Hematopoietic multipotent progenitor cell treated with erythropoietin and hydrocortisone succinate and interleukin-3 and kit ligand, for 4 days (in vitro differentiated cells): ENCODE measurements around the gene HS3ST3A1.

ENCODE experiments used
- DNase-seq: peaks from one replicate; pipeline ENCODE4 v3.0.0-alpha.2; 2015

HS3ST3A1 gene

GRCh38 chr17:13597723-13598347 lies 3.9 kb downstream of the HS3ST3A1 start:
- peak; percentile 69 for DNase-seq

- DNase-seq, result no peak
These were observed 5.3 kb downstream of the HS3ST3A1 start for GRCh38 chr17:13596241-13596923.

DNA sequence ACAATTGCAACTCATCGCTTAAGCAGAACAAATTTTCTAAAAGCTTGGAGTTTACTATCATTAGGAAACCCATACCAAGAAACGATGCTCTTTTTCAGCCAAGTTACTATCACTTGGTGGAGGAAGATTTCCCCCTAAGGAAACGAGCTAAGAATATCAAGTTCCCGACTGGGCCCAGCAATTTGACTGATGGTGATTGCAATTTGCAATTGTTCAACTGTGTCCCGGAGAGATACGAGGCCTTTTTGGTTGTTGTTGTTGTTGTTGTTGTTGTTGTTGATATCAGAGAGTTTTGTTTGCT lies 6.2 kb downstream of the HS3ST3A1 start:
- no peak for DNase-seq

GRCh38 chr17:13594762-13595598 lies 6.7 kb downstream of the HS3ST3A1 start:
- peak; percentile 93 for DNase-seq

- no peak for DNase-seq
These were observed 7.4 kb downstream of the HS3ST3A1 start for GRCh38 chr17:13594310-13594709.

DNA sequence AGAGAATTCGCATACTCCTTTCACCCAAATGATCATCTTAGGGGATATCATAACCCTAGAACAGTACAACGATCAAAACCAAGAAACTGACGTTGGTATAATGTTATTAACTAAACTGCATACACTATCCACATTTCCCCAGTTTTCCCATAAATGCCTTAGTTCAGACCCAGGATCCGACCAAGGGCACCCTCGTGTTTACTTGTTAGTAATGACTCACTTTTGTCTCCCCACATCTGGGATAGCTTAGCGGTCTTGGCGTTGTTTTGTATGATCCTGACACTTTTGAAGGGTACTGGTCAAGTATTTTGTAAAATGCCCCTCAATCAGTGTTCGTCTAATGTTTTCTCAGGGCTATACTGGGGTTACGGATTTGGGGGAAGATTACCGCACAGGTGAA lies 8.0 kb downstream of the HS3ST3A1 start:
- no peak for DNase-seq

DNA sequence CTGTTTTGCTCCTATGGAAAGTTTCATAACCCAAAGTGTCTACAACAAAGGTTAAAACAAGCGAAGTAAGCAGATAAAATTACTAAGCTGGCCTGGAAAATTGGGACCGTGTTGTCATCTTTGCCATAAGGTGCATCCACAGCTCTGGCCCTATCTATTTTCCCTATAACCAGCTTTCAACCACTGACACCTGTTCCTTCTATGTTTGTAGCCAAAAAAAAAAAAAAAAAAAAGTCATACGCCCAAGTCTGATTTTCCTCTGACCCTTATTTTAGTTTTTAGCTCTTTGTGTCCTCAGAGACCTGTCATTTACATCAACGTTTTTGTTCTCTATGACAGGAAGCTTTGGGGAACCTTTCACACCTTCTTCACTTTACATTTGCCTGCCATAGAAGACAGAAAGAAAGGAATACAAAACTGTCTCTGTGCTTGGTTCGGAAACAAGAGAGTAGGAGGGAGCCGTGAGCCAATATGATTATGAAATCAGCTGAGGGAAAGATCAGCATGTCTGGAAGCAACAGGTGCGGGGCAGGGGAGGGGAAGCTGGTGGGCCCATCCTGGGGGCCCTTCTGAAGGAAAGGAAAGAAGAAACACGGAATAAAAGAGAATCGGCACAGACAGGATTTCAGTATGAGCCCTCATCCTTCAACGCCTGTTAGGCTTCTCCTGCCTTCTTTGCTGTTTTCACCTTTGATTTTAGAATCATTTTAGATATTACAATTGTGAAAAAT lies 8.5 kb downstream of the HS3ST3A1 start:
- DNase-seq, result no peak

DNA sequence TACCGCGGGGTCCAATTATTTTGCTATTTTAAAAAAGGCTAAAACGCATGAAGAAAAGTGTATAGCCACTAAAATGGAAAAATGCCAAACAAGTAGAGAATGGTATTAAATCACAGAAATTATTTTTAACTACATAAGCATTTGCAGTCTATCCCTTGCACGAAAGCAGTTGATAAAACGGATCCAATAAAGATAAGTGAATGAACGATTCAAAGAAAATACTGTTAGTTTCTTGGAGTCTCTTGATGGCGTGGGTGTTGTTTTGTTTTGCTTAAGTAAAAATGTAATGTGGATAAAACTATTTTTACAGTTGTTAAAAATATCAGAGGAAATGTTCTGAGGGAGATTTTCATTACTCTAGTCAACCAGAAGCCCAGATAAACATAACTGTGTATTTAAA lies 9.3 kb downstream of the HS3ST3A1 start:
- no peak for DNase-seq

- DNase-seq, result no peak
These were observed 11.3 kb downstream of the HS3ST3A1 start for GRCh38 chr17:13590441-13590840.

DNA sequence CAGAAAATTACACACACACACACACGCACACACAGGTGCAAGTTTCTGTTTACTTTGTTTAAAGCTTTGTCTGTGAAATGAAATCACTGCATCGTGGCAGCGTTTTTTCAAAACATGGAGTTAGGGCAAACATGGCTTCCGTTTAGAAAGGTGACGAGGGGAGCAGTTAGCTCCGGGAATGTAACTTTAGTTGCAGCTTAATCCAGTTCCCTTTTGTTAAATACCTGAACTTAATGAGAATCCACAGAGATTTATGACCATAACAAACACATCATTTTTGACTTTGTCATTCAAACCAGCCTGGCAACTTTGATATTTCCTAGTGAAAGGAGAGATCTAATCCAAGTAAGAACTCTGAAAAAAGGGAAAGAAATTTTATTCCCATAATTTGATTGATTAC lies 12.1 kb downstream of the HS3ST3A1 start:
- DNase-seq, result no peak

DNA sequence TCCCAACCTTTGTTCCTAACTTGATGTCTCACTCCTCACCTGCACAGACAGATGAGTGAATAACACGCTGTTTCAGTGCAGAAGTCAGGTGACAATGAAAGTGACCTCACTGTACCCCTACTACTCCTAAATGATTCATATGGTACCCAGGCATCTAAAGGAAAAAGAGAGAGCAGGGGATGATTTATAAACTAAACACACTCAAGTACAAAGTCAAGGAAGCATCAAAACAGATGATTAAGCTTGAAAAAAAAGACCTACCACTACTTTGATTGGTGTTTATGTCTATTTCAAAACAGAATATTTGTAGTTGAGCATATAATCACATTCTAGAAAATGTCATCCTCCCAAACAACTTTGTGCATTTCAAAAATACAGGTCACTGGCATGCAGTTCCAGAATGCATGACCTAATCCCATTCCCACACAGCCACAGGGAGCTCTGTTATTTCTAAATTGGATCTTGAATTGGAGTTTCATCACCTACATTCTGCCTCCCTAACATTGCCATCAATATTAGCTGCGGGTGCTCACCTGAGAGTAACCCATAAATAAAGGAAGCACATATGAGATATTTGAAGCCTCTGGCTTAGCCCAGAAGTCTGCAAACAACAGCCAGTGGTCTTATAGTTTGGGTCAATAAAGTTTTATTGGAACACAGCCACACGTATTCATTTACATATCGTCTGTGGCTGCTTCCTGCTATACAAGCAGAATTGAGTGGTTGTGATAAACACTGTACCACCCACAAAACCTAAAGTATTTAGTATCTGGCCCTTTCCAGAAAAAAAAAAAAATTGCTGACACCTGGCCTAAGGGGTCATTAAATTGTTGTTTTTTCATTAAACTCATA lies 14.0 kb downstream of the HS3ST3A1 start:
- no peak for DNase-seq

DNA sequence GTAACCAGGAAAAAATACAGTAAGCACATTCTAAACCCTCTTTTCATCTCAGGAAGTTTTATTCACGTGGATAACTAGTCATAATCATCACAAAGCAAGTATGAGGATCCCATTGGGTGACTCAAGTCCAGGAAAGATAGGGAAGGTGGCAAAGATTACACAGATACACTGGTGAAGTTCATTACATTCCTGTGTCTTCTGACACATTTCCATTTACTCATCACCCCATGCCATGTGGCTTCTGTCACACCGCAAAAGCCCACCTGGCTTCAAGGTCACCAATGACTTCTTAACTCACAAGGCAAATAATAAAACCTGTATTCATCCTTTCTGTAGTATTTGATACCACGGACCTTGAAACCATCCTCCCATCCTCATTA lies 17.0 kb downstream of the HS3ST3A1 start:
- no peak for DNase-seq

- no peak for DNase-seq
These were observed 17.6 kb downstream of the HS3ST3A1 start for GRCh38 chr17:13583996-13584700.

GRCh38 chr17:13582776-13583547 lies 18.8 kb downstream of the HS3ST3A1 start:
- DNase-seq, result no peak

DNA sequence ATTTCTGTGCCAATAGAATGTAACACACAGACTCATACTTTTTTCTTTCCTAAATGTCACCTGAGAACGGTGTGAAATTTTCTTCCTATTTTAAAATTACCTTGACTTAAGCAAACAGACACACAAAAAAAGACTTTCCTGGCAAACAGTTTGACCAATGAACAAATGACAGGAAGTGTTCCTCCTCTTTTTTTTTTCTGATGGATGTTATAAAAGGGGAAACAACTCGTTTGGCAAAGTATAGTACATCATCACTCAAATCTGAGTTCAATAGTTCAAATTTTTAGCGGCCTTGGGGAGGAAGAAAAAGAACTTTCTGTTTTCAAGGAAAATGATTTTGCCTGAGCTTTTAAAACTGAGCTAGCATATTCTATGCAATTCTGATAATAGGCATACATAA lies 19.8 kb downstream of the HS3ST3A1 start:
- no peak for DNase-seq

DNA sequence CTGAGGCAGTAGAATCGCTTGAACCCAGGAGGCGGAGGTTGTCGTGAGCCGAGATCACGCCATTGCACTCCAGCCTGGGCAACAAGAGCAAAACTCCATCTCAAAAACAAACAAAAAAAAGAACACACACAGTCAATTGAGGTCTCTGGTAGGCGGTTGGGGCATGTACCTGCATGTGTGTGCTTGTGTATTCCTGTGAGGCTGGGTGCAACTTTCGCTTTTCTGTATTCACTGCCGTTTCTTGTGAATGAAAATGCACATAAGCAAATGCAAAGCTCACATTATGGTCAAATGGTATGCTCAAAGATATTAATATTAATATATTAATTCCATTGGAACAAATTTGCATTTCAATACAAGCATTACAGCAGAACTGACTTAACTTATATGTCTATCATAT lies 20.9 kb downstream of the HS3ST3A1 start:
- DNase-seq, result no peak

DNA sequence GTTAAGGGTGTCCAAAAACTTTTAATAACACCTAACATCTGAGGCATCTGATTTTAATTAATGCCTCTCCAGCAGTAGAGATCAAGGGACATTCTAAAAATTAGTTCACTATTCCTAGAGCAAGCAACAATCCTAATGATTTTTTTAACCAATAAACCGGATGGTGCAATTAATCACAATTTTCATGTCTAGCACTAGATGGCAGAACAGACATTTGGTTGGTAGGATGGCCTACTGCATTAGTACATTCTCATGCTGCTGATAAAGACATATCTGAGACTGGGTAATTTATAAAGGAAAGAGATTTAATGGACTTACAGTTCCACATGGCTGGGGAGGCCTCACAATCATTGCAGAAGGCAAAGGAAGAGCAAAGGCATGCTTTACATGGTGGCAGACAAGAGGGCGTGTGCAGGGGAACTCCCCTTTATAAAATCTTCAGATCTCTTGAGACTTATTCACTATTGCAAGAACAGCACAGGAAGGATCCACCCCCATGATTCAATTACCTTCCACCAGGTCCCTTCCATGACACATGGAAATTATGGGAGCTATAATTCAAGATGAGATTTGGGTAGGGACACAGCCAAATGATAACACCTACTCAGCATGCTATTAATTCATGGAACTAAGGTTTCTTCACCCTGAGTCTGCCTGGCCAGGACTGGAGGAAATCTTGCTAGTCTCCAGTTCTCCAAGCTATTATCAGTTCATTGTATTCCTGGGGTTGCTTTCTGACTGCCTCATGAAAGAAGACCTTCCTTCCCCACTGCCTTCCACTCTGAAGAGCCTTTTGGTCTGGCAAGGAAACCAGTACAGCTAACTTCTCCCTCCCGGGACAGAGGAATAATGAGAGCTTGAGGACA lies 24.8 kb downstream of the HS3ST3A1 start:
- no peak for DNase-seq

DNA sequence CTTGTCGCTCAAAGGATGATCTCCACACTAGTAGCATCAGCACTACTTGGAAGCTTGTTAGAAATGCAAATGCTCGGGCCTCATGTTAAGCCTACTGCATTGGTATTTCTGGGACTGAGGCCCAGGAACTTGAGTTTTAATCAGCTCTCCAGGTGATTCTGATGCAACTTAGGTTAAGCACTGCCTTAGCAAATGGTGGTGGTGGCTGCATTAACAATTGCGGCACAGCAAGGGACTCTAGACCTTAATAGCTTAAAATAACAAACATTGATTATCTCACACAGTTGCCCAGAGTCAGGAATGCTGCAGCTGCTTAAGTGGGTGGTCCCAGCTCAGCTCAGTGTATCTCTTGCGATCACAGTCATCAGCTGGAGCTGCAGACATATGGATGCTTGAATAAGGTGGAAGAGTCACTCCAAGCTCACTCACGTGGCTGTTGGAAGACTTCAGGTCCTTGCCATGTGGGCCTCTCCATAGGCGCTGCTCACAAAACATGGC lies 25.8 kb downstream of the HS3ST3A1 start:
- DNase-seq, result no peak

GRCh38 chr17:13575466-13575865 lies 26.3 kb downstream of the HS3ST3A1 start:
- DNase-seq, result no peak

DNA sequence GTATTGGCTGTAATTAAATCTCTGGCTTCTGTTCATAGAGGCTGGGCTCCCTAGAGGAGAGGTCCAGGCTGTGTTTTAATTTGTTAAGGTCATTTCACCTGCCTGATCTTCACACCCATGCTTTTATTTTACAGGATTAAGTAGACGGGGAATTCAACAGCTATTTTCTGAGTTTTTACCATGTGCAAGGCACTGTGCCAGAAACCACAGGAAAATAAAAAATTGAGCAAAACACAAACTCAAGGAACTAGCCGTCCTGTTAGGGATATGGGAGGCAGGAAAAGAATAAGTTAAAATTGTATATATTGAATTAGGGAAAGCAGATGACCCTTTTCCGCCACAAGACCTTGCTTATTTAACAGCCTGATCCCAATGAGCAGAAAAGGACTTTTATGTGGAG lies 29.1 kb downstream of the HS3ST3A1 start:
- no peak for DNase-seq
